A549 (cell line): ENCODE measurements around the gene TRMT61A. TPM values are rescaled to one million over a fixed set of nuclear protein-coding genes. Genes with fewer than 3 reads are reported as not detected.

ENCODE experiments used
- ATAC-seq, 2 experiments: fragments of 200-7000 bp in 1 of 2; fragments of >200 bp in 1 of 2; cut with Nextera tagmentation in 1 of 2; cut with Tn5 transposase in 1 of 2; 3 replicates each; pipeline versions ENCODE4 v1.8.0 to v1.9.1; 2018 to 2020; ENCODE audit warnings: mild to moderate bottlenecking in 1 of 2, moderate library complexity in 1 of 2
- CTCF ChIA-PET: fragments of 300-600 bp; sonication (Branson Sonifier 250); formaldehyde crosslinking; extraction: SDS; loops from one replicate; lab custom pipeline; 2021; ENCODE audit warnings: antibody characterized with exemption, inconsistent platforms; lab: Yijun Ruan, JAX
- POLR2A ChIA-PET: fragments of 350-600 bp; formaldehyde crosslinking; extraction: SDS; loops from one replicate; lab custom pipeline; 2021; ENCODE audit warnings: antibody characterized with exemption, inconsistent platforms; lab: Yijun Ruan, JAX
- DNase-seq, 2 experiments: peaks; one replicate each; pipeline versions ENCODE4 v3.0.0 to v3.0.0-alpha.2; 2011 to 2016; ENCODE audit warnings: low read depth in 1 of 2, low spot score in 1 of 2
- FAIRE-seq: peaks from 2 replicates; lab custom pipeline; 2011; peaks lifted over from hg19 to GRCh38; lab: Jason Lieb, UNC
- H3K27ac ChIP-seq, 2 experiments: fragments of >200 bp; sonication (Bioruptor Twin); formaldehyde crosslinking; 3 replicates each; pipeline ENCODE4 v1.5.1; 2016 to 2017
- H3K4me1 ChIP-seq: fragments of >200 bp; sonication (Bioruptor Twin); formaldehyde crosslinking; 3 replicates; pipeline ENCODE4 v1.6.1; 2016
- H3K4me2 ChIP-seq: fragments of >200 bp; sonication (Bioruptor Twin); formaldehyde crosslinking; 3 replicates; pipeline ENCODE4 v1.6.1; 2016
- H3K4me3 ChIP-seq: fragments of >200 bp; sonication (Bioruptor Twin); formaldehyde crosslinking; 3 replicates; pipeline ENCODE4 v1.5.1; 2016
- H3K9me3 ChIP-seq: fragments of >200 bp; sonication (Bioruptor Twin); formaldehyde crosslinking; 3 replicates; pipeline ENCODE4 v1.6.1; 2016
- BCL3 ChIP-seq: fragments of >200 bp; sonication (Bioruptor Twin); formaldehyde crosslinking; IDR thresholded peaks from 3 replicates; pipeline ENCODE4 v1.6.1; 2016
- CBX2 ChIP-seq: fragments of 200-600 bp; sonication (generic); IDR thresholded peaks from 2 replicates; pipeline ENCODE4 v1.6.1; 2016; ENCODE audit warnings: low read depth, mild to moderate bottlenecking, borderline replicate concordance
- CBX8 ChIP-seq: fragments of 200-600 bp; sonication (generic); IDR thresholded peaks from 2 replicates; pipeline ENCODE4 v1.6.1; 2016
- CHD2 ChIP-seq: fragments of 150-350 bp; IDR thresholded peaks from 2 replicates; pipeline ENCODE4 v1.6.1; 2014; ENCODE audit warnings: low read length; ENCODE audit not compliant: partially characterized antibody
- CHD4 ChIP-seq: fragments of 200-600 bp; sonication (generic); IDR thresholded peaks from 2 replicates; pipeline ENCODE4 v1.6.1; 2016; ENCODE audit warnings: antibody characterized with exemption, mild to moderate bottlenecking, borderline replicate concordance
- EHMT2 ChIP-seq: fragments of 200-600 bp; sonication (generic); IDR thresholded peaks from 2 replicates; pipeline ENCODE4 v1.6.1; 2016; ENCODE audit warnings: antibody characterized with exemption, low read depth, mild to moderate bottlenecking, moderate library complexity
- ELK1 ChIP-seq: fragments of 150-350 bp; IDR thresholded peaks from 2 replicates; pipeline ENCODE4 v1.6.1; 2014; ENCODE audit warnings: low read depth, mild to moderate bottlenecking, low read length
- FOSB ChIP-seq: fragments of 250-450 bp; sonication (Bioruptor Pico); IDR thresholded peaks from 2 replicates; pipeline ENCODE4 v1.5.0; 2020; ENCODE audit warnings: mild to moderate bottlenecking, moderate library complexity
- GATA3 ChIP-seq: IDR thresholded peaks from 2 replicates; pipeline ENCODE4 v1.6.1; 2012; ENCODE audit warnings: borderline replicate concordance
- HDAC2 ChIP-seq: fragments of 200-600 bp; sonication (generic); IDR thresholded peaks from 2 replicates; pipeline ENCODE4 v1.6.1; 2016
- HOXA7 ChIP-seq: fragments of 250-450 bp; sonication (Bioruptor Pico); IDR thresholded peaks from 2 replicates; pipeline ENCODE4 v1.5.0; 2020; ENCODE audit warnings: mild to moderate bottlenecking, moderate library complexity
- KDM1A ChIP-seq: fragments of 200-600 bp; sonication (generic); IDR thresholded peaks from 2 replicates; pipeline ENCODE4 v1.6.1; 2016; ENCODE audit warnings: low read depth, mild to moderate bottlenecking
- KDM5A ChIP-seq: fragments of 200-600 bp; sonication (generic); IDR thresholded peaks from 2 replicates; pipeline ENCODE4 v1.6.1; 2016; ENCODE audit warnings: antibody characterized with exemption, mild to moderate bottlenecking
- MAX ChIP-seq: IDR thresholded peaks from 2 replicates; pipeline ENCODE4 v1.6.1; 2012
- NPAS2 ChIP-seq: fragments of 250-450 bp; sonication (Bioruptor Pico); IDR thresholded peaks from 2 replicates; pipeline ENCODE4 v1.8.0; 2022; ENCODE audit warnings: mild to moderate bottlenecking, moderate library complexity, borderline replicate concordance
- POLR2A ChIP-seq: IDR thresholded peaks from 2 replicates; pipeline ENCODE4 v1.6.1; 2012; ENCODE audit warnings: mild to moderate bottlenecking, low read length
- POLR2AphosphoS2 ChIP-seq: conservative IDR thresholded peaks from 2 replicates; pipeline ENCODE4 v1.6.1; 2012; ENCODE audit warnings: low read length, improper control_type of control experiment, inconsistent platforms
- RCOR1 ChIP-seq: fragments of 150-350 bp; IDR thresholded peaks from 2 replicates; pipeline ENCODE4 v1.6.1; 2014; ENCODE audit warnings: antibody characterized with exemption, low read length, low read depth
- RFX5 ChIP-seq: fragments of 450-650 bp; IDR thresholded peaks from 2 replicates; pipeline ENCODE4 v1.7.1; 2014; ENCODE audit warnings: antibody characterized with exemption, mild to moderate bottlenecking, moderate library complexity
- RNF2 ChIP-seq: fragments of 200-600 bp; sonication (generic); IDR thresholded peaks from 2 replicates; pipeline ENCODE4 v1.6.1; 2016; ENCODE audit warnings: low read depth, mild to moderate bottlenecking, antibody characterized with exemption, moderate library complexity, borderline replicate concordance
- SREBF2 ChIP-seq: fragments of 450-650 bp; IDR thresholded peaks from 2 replicates; pipeline ENCODE4 v1.6.1; 2014; ENCODE audit warnings: mild to moderate bottlenecking, moderate library complexity
- TP53 ChIP-seq: fragments of 250-450 bp; sonication (Bioruptor Pico); IDR thresholded peaks from 2 replicates; pipeline ENCODE4 v1.5.0; 2021; ENCODE audit warnings: mild to moderate bottlenecking, moderate library complexity
- ZFP36 ChIP-seq: fragments of 450-650 bp; IDR thresholded peaks from 2 replicates; pipeline ENCODE4 v1.6.1; 2014; ENCODE audit warnings: borderline replicate concordance; ENCODE audit not compliant: partially characterized antibody
- ZNF302 ChIP-seq: fragments of 250-450 bp; sonication (Bioruptor Pico); IDR thresholded peaks from 2 replicates; pipeline ENCODE4 v1.9.0; 2021; ENCODE audit warnings: inconsistent platforms, mild to moderate bottlenecking, moderate library complexity
- ZSCAN20 ChIP-seq: fragments of 250-450 bp; sonication (Bioruptor Pico); IDR thresholded peaks from 2 replicates; pipeline ENCODE4 v1.8.0; 2022; ENCODE audit warnings: mild to moderate bottlenecking, moderate library complexity
- whole genome bisulfite sequencing: methylation state at CpG from one replicate; pipeline ENCODE4 v1.1.6; 2017; ENCODE audit errors: missing lambda C conversion rate; 5-methylcytosine and 5-hydroxymethylcytosine counted together
- polyA plus RNA-seq, 4 experiments: library from polyadenylated mRNA; depleted of rRNA in 3 of 4; stranded (reverse); fragments of >200 nt; fragmentation: RNase III in 1 of 4; extraction: RNeasy Plus Mini Kit Qiagen cat#74134 plus additional on column Dnase treatment in 1 of 4; gene quantifications; 2 replicates in 3 of 4; 3 replicates in 1 of 4; pipeline ENCODE4 v1.2.3, GENCODE V29; 2011 to 2017
- TF ChIP-seq, protein P1 (sequence below): IDR thresholded peaks from 2 replicates; pipeline ENCODE4 v1.6.1; 2012; ENCODE audit warnings: low read depth, borderline replicate concordance
- TF ChIP-seq, protein P2 (sequence below): fragments of 200-600 bp; sonication (generic); IDR thresholded peaks from 2 replicates; pipeline ENCODE4 v1.6.1; 2016; ENCODE audit warnings: antibody characterized with exemption, mild to moderate bottlenecking, moderate library complexity
- TF ChIP-seq, protein P3 (sequence below): fragments of >200 bp; sonication (Bioruptor Twin); formaldehyde crosslinking; IDR thresholded peaks from 2 replicates; pipeline ENCODE4 v1.6.1; 2016

The TRMT61A gene
- polyA plus RNA-seq, 2 of the 4 experiments (the other 2 are of a cell fraction) = 8.3 to 19.4 TPM

DNA sequence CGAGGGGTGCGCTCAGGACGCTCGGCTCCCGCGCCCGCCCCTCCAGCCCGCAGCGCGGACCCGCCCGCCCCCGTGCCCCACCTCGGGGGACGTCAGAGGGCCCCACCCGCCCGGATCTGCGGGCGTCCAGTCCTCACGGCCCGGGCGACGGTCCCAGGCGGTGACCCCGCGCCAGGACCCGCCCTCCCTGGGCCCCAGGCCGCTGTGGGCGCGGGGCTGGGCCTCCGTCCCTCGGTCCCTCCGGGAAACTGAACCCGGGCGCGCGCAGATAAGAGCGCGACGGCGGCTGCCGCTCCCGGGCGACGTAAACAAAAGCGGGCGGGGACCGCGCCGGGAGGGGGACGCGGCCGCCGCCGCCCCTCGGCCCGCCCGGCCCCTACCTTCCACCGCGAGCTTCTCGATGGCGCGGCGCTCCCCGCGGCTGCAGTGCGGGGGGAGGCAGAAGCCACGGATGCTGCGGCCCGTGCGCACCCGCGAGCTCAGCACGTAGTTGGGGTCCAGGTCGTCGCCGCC lies 7.5 kb upstream of the TRMT61A start:
- POLR2A ChIA-PET = interaction anchor here (0.7 to 1.4 kb wide), 5 partner anchors 17 to 88 kb away, joined by 3 to 4 read pairs (median 4); no protein-coding TSS in a partner anchor
- FAIRE-seq = no peak
- peaks cover 63% of the 10 kb centered on the region for H3K4me1 ChIP-seq

GRCh38 chr14:103521951-103522563 lies 6.9 kb upstream of the TRMT61A start:
- FAIRE-seq = no peak
- DNase-seq = no peak
- ChIA-PET CTCF (interaction anchor here (0.9 to 10.0 kb wide), 5 partner anchors 12 to 131 kb away, joined by 3 to 489 read pairs (median 59); partner anchors contain the start of genes BAG5 and TRMT61A), POLR2A (interaction anchor here (0.7 to 1.4 kb wide), 5 partner anchors 17 to 87 kb away, joined by 3 to 6 read pairs (median 4); no protein-coding TSS in a partner anchor)
- Histone ChIP-seq H3K4me1 (peaks cover 64% of the 10 kb centered on the region), H3K9me3 (no peaks in the 10 kb centered on the region), H3K4me2 (peak overlapping the region; percentile 100), H3K4me3 (peak overlapping the region; percentile 79), H3K27ac (peak overlapping the region; percentile 71 to 88; a peak in 5 of 6 replicates)
- 5% methylated on average over 27 of the region's 74 CpGs for WGBS
- no peak for ATAC-seq
- TF ChIP-seq FOSB (CRISPR knock-in tag) = no peak
- TF ChIP-seq EHMT2 = no peak
- TF ChIP-seq KDM1A = no peak
- TF ChIP-seq ZFP36 = no peak
- no peak for TF ChIP-seq SREBF2
- no peak for TF ChIP-seq POLR2A
- TF ChIP-seq HOXA7 (CRISPR knock-in tag) = no peak
- no peak for TF ChIP-seq CBX2
- no peak for TF ChIP-seq ZSCAN20
- TF ChIP-seq MAX = peak; percentile 74
- TF ChIP-seq ELK1 = no peak
- TF ChIP-seq CHD4 = no peak
- 0 out of 2 replicates have a peak, but pooled peaks have one; percentile 5 for TF ChIP-seq GATA3
- TF ChIP-seq, protein P1, sequence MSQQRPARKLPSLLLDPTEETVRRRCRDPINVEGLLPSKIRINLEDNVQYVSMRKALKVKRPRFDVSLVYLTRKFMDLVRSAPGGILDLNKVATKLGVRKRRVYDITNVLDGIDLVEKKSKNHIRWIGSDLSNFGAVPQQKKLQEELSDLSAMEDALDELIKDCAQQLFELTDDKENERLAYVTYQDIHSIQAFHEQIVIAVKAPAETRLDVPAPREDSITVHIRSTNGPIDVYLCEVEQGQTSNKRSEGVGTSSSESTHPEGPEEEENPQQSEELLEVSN = peak; percentile 79
- TF ChIP-seq CBX8 = no peak
- TF ChIP-seq KDM5A = no peak
- TF ChIP-seq, protein P2, sequence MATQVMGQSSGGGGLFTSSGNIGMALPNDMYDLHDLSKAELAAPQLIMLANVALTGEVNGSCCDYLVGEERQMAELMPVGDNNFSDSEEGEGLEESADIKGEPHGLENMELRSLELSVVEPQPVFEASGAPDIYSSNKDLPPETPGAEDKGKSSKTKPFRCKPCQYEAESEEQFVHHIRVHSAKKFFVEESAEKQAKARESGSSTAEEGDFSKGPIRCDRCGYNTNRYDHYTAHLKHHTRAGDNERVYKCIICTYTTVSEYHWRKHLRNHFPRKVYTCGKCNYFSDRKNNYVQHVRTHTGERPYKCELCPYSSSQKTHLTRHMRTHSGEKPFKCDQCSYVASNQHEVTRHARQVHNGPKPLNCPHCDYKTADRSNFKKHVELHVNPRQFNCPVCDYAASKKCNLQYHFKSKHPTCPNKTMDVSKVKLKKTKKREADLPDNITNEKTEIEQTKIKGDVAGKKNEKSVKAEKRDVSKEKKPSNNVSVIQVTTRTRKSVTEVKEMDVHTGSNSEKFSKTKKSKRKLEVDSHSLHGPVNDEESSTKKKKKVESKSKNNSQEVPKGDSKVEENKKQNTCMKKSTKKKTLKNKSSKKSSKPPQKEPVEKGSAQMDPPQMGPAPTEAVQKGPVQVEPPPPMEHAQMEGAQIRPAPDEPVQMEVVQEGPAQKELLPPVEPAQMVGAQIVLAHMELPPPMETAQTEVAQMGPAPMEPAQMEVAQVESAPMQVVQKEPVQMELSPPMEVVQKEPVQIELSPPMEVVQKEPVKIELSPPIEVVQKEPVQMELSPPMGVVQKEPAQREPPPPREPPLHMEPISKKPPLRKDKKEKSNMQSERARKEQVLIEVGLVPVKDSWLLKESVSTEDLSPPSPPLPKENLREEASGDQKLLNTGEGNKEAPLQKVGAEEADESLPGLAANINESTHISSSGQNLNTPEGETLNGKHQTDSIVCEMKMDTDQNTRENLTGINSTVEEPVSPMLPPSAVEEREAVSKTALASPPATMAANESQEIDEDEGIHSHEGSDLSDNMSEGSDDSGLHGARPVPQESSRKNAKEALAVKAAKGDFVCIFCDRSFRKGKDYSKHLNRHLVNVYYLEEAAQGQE = no peak
- TF ChIP-seq HDAC2 = no peak
- no peak for TF ChIP-seq CHD2
- no peak for TF ChIP-seq TP53 (CRISPR knock-in tag)
- TF ChIP-seq, protein P3, sequence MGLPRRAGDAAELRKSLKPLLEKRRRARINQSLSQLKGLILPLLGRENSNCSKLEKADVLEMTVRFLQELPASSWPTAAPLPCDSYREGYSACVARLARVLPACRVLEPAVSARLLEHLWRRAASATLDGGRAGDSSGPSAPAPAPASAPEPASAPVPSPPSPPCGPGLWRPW = no peak
- TF ChIP-seq POLR2AphosphoS2 = no peak
- TF ChIP-seq ZNF302 = no peak
- TF ChIP-seq RNF2 = peak; percentile 90; the same call in 1 of the 2 replicates
- no peak for TF ChIP-seq NPAS2 (CRISPR knock-in tag)
- no peak for TF ChIP-seq RCOR1

More for the DNA sequence above, 7.5 kb upstream of the TRMT61A start:
- CTCF ChIA-PET = interaction anchor here (1.6 to 10.0 kb wide), 5 partner anchors 12 to 48 kb away, joined by 3 to 489 read pairs (median 59); partner anchors contain the start of genes BAG5 and TRMT61A
- H3K27ac ChIP-seq = peak overlapping the region; percentile 71 to 88
- TF ChIP-seq SREBF2 (no peak), RFX5 (no peak), BCL3 (no peak)
- peak overlapping the region; percentile 79 for H3K4me3 ChIP-seq
- H3K9me3 ChIP-seq = no peaks in the 10 kb centered on the region
- WGBS = 2% methylated on average over 11 of the region's 77 CpGs
- peak in 1 of 2 experiments; percentile 2; a peak in 4 of 6 replicates for ATAC-seq
- peak overlapping the region; percentile 100 for H3K4me2 ChIP-seq
- DNase-seq = no peak
